Fibroblast of skin of back (primary cell): ENCODE results near the gene SESN3.
"Not testable (repeated sequence)": the region's sequence is repeated elsewhere in the genome, so short reads cannot be mapped to it uniquely, and the experiment has no call there.

Source experiments
- DNase-seq: peaks from one replicate; pipeline ENCODE4 v3.0.0-alpha.2; 2013

The SESN3 gene

DNA sequence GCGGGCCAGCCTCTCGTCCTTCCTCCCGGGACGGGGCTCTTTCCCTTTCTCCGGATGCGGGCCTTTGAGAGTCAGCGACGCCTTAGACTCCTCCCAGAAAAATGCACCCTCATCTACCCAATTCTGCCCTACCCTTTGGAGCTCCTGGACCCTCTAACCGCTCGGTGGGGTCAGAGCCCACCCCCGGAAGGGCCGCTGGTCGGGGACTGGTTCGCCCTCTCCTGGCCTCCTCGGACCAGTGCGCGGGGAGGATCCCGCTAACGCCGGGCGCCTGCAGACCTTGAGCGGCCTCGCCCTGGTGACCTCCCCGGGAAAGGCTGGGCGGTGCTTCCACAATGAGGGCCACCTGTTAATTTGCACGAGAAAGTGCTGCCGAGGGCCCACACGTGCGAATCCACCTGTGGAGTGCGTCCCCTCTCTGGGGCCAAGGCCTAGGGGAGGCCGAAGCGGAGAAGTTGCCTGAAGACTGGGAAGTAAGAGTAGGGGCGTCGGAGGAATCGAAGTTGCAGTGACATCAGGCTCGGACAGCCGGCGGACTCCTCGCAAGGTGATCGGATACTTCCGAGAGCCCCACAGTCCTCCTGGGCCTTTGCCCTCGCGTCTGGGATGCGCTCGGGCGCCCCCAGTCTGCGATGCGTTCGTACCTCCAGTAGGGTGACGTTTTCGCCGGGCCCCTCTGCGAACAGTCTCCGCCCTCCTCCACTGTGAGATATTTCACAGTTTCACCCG is 79.9 kb downstream of the SESN3 start:
- DNase-seq, result peak; percentile 87

GRCh38 chr11:95149651-95150364 is 81.2 kb downstream of the SESN3 start:
- DNase-seq, result no peak

- DNase-seq, result no peak
Observed at GRCh38 chr11:95148938-95149337, 82.1 kb downstream of the SESN3 start.

DNA sequence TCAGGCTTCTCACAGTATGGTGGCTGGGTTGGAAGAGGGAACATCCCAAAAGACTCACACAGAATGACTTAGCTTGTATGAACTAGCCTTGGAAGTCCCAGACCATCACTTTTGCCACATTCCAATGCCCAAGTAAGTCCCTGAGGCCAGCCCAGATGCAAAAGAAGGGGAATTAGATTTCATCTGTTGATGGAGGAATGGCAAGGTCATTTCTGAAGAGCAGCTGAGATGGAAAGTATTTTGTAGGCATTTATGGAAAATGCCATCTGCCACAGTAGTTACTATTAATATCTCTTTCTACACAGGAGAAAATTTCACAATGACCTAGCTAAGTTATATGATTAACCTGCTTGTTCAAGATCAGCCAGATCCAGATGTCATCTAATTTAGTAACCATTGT is 82.6 kb downstream of the SESN3 start:
- DNase-seq, result no peak

DNA sequence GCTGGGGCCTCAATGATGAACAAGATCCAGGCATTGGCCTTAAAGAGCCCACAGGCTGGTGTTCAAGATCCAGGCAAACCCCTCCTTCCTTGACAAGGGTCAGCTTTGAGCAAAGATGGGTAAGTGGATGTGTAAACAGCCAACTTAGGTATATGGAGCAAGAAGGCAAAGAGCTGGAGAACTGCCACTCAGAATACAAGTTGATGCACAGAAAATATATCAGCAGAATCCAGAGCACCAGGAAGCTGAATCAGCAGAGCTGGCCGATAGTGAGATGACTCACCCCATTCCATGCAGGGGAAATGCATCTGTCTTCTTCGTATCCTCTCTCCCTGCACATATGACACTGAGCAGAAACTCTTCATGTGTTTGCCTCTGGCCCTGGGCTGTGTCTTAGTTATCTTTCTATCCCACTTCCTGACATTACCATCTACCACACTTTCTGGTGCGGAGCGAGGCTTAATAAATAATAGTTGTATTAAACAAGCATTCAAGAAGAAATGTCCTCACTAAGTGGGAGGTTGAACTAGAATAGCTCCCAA is 83.6 kb downstream of the SESN3 start:
- DNase-seq, result peak; percentile 90

- no peak for DNase-seq
Observed at GRCh38 chr11:95145430-95146060, 85.5 kb downstream of the SESN3 start.

GRCh38 chr11:95144313-95145235 is 86.4 kb downstream of the SESN3 start:
- DNase-seq, result peak; percentile 50

DNA sequence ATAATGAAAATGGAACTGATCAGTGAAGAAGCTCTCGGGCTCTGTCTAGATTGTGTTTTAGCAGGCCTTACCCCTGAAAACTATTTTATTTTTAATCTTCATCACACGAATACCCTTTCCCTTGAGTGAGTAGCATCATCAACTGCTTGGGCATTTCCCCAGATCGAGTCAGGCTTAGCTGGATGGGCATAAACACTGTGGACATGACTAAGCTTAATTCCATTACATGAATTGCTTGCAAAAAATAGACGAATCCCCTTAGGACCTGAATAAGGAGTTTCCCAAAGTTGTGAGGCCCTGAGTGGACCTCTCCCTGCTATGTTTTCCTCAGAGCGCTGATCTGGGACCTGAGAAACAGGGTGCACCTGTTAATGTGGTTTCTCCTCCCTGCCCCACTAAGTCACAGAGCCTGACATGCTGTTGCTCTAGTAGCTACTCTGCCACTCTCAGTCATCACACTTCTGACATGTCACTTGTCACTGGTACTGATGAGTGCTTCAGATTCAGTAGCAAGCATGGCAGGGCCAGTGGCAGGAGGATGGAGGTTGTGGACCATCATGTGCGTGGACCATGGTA is 87.8 kb downstream of the SESN3 start:
- peak; percentile 77 for DNase-seq

DNA sequence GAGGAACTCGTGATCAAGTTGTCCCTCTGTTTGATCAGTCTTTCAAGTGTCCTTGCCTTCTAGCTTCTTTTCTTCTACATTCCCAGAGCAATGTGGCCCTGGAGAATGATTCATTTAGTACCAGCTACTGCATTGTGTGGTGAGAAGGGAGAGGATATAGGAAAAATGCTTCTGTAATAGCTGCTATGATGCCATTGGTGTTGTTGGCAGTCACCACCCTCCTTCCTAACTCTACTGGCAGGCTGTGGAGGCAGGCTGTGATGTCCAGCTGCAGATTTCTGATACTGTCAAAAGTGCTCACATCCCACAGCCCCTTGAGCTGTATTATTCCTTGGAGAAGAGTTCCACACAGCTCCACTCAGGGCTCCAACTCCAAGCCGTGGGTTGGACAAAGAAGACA is 88.6 kb downstream of the SESN3 start:
- no peak for DNase-seq

- DNase-seq, result no peak
Observed at GRCh38 chr11:95140397-95141033, 90.5 kb downstream of the SESN3 start.

DNA sequence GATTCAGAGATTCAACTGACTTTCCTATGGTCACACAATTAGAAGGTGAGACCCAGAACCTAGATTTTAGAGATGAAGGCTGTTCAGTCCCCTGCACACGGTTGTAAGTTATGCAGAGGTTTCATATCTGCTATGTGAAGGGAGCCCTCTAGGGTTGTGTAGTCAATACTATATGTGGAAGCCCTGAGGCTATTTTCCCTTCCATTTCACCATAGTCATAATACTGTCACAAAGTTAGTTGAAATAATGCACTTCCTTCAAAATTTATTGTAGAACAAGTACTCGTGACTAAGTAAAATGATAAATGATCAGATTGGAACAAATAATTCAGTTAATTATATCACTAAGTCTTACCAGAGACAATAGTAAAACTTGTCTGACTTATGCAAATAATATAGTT is 92.6 kb downstream of the SESN3 start:
- DNase-seq, result no peak

DNA sequence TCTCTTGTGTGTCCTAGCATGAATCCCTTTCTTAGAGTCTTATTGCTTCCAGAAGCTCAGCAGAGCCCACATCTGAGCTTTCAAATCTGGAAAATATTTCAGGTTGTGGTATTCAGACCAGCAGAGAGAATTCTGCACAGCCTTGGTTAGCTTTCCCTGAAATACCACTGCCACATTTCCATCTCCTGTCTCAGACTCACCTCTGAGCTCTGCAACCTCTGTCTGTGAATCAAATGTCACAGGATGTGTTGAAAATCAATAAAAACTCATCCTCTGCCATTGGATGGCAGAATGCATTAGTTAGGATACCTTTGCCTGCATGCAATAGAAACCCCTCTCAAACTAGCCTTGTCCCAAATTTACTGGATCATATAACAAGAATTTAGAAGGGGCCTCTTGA is 93.7 kb downstream of the SESN3 start:
- DNase-seq, result no peak

DNA sequence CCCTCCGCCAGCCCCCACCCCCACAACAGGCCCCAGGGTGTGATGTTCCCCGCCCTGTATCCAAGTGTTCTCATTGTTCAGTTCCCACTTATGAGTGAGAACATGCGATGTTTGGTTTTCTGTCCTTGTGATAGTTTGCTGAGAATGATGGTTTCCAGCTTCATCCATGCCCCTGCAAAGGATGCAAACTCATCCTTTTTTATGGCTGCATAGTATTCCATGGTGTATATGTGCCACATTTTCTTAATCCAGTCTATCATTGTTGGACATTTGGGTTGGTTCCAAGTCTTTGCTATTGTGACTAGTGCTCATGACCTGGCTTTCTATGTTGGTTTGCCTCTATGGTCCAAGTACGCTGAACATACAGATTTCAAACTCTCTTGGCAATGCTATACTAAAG is 94.3 kb downstream of the SESN3 start:
- not testable (repeated sequence) for DNase-seq

DNA sequence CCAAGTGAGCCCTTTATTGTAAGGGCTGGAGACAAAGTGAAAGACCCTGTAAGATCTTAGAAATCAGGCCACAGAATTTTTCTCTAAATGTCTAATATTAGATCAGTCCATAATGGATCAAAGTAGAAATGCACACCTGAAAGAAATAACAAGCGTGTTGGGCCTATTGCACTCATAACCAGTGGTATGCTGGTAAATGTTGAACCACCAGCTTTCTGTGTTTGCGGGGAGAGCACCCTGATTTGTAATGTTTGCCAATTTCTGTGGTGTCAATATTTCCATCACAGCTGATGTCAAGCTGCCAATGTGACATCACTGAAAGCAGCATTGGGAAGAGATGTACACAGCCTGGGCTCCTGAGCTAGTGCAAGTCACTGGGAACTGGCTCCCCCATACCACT is 95.1 kb downstream of the SESN3 start:
- DNase-seq, result no peak

DNA sequence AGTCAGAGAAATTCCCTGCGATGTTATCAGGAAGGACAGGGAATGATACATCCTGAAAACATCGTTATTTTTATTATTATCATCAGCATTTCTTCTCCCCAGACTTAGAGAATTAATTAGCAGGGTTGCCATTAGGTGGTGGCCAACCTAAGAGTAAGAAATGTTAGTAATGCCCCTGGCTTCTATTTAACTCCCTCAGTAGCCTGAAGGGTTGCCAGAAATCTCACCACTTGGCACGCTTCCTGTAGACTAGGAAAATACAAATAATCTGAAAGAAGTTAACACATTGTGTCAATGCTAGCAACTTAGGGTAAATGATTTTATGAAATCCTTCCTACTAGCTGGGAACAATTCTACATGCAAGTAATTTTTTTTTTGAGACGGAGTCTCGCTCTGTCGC is 95.8 kb downstream of the SESN3 start:
- no peak for DNase-seq

- DNase-seq, result peak; percentile 60
Observed at GRCh38 chr11:95134491-95134890, 96.5 kb downstream of the SESN3 start.

GRCh38 chr11:95132956-95133355 is 98.0 kb downstream of the SESN3 start:
- DNase-seq, result no peak

GRCh38 chr11:95128602-95129001 is 102.4 kb downstream of the SESN3 start:
- DNase-seq, result no peak

- no peak for DNase-seq
Observed at GRCh38 chr11:95123556-95123955, 107.4 kb downstream of the SESN3 start.

DNA sequence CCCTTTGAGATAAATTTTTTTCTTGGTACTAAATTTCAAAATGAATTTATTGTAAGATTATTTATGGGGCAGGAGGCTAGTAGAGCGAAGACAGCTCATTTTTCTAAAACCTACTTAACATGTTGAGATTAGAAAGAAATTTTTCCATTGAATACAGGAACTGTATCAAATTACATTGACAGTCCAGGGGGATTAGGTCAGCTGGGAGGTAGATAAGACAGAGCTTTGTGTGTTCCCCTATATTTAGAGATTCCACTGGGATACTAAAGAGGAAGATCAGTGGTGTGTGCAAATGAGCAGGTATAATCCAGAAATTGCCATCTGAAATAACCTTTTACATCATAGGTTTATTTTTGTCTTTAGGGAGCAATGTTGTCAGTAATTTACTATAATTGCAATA is 109.3 kb downstream of the SESN3 start:
- no peak for DNase-seq

- DNase-seq, result no peak
Observed at GRCh38 chr11:95119361-95120060, 111.5 kb downstream of the SESN3 start.
